GM19452 (cell line): Measurements from ENCODE around the gene CPNE2.
"Not testable (repeated sequence)": the region's sequence is repeated elsewhere in the genome, so short reads cannot be mapped to it uniquely, and the experiment has no call there.

Source experiments
- ATAC-seq: cut with Tn5 transposase; IDR thresholded peaks from one replicate; pipeline ENCODE4 v1.9.1; 2021; ENCODE audit not compliant: unreplicated experiment

The CPNE2 gene

DNA sequence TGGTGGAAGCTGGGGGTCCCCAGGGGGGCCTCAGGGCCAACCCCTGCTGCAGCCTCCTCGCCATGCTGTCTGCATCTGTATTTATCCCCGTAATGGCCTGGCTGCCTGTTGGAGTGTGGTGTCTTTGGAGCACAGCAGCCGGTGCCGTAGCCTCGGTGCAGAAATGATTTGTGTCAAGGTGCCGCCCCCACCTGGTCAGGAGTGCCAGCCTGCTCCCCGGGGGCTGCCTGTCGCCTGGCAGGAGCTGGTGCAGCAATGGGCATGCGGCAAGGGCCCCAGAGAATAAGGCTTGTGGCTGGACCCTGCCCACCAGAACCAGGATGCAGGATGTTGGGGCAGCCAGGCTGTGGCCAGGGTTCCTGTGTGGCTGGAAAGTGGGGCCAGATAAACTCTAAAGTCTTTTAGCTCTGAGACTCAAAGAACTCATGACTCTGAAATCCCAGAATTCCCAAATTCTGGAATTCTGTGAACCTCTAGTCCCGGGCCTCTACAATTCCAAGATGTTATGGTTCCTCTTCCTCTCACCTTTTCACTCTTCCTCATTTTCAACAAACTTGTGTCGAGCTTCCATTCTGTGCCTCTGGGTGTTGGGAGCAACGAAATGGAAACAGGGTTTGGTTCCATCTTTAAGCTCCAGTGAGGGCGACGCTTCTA is 5.9 kb downstream of the CPNE2 start:
- no peak for ATAC-seq

DNA sequence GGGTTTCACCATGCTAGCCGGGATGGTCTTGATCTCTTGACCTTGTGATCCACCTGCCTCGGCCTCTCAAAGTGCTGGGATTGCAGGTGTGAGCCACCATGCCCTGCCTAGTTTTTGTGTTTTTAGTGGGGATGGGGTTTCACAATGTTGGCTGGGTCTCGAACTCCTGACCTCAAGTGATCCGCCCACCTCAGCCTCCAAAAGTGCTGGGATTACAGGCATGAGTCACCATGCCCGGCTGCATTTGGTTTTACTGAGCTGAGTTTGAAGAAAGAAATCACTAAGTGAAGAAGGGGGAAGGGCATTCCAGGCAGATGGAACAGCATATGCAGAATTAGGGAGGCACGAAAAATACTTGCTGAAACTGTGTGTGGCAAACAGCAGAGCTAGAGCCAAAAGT is 7.6 kb downstream of the CPNE2 start:
- ATAC-seq: not testable (repeated sequence)

DNA sequence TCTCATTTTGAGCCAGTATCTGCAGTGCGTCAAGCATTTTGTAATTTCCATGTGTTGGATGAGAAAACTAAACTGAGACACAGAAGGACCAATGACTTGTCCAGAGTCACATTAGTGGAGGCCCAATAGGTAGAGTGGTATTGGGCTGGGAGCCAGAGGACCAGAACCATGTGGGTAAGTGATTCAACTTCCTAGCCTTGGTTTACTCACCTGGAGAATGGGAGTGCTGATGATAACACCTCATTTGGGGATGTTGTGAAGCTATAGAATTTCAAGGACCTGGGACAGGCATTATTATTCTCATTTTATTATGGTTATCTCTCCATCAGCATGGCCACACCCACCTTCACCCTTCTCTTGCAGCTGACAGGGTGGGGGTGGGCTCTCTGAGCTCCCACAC is 8.1 kb downstream of the CPNE2 start:
- no peak for ATAC-seq

DNA sequence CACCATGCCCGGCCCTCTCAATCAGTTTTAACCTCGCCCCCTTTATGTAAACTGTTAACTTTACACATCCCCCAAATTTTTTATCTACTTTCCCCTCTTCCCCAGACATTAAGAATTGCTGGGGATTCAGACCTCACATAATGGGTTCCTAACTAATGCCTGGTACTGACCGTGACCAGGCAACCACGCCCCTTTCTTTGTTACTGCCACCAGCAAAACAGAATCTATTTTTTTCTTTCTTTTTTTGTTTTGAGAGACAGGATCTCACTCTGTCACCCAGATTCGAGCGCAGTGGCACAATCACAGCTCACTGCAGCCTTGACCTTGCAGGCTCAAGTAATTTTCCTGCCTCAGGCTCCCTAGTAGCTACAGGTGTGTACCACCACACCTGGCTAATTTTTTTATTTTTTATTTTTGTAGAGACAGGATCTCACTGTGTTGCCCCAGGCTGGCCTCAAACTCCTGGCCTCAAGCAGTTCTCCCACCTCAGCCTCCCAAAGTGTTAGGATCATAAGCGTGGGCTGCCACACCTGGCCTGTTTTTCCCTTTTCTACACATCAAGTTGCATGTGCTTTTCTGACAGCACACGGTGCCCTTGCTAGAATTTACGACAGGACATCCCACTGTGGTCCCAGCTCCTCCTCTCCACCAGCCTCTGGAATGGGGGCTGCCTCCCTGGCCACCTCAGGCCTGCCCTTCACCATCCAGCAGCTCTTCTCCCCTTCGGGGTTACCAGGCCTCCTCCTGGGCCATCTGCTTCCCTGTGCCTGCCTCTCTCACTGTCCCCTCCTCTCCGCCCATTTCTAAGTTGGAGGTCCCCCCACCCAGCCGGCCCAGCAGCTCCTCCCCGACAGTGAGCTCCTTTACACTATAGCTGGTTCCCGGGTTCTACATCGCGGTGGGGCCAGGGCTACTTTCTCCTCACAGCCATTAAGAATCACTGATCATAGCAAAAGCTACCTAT is 10.8 kb downstream of the CPNE2 start:
- ATAC-seq: no peak

DNA sequence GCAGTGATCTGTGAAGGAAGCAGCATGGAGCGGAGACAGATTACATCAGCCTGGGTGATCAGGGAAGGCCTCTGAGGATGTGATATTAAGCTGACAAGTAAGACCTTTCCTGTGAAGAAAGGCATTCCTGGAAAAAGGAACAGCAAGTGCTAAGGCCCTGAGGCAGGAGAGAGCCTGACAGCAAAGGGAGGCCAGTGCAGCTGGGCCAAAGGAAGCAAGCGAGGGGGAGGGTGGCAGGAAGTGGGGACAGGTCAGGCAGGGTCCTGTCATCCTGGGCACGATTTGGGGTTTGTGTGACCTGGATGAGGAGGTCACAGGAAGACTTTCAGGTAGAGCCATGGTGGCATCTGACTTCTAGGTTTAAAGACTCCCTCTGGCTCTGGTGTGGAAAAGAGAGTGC is 12.3 kb downstream of the CPNE2 start:
- no peak for ATAC-seq

DNA sequence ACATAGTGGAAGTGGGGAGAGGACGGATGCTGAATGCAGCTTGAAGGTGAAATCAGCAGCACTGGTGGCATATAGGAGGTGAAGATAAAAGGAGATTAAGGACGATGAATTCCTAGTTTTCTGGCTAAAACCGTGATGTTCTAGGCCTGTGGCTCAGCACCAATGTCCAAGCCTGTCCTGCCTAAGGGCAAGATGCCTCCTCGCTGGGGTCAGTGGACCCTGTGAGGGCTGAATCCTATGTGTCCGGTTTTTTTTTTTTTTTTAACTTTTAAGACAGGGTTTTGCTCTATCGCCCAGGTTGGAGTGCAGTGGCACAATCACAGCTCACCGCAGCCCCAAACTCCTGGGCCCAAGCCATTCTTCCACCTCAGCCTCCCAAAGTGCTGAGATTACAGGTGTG is 12.8 kb downstream of the CPNE2 start:
- ATAC-seq: no peak

DNA sequence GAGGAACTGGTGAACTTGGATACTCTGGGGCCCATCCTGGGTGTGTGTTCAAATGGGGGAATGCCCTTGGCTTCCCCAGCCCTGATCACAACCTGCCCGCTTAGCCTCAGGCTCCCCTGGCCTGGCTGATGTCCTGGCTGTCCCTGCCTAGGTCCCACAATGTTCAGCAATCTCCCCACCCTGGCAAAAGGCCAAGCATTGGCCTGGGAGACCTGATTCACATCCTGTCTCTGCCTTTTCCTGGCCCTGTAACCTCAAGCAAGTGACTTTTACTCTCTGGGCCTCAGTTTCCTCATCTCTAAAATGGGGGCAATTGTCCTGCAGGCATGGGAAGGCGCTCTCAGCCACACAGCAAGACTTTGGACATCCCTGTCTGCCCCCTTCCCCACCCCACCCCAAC is 14.4 kb downstream of the CPNE2 start:
- ATAC-seq: no peak

DNA sequence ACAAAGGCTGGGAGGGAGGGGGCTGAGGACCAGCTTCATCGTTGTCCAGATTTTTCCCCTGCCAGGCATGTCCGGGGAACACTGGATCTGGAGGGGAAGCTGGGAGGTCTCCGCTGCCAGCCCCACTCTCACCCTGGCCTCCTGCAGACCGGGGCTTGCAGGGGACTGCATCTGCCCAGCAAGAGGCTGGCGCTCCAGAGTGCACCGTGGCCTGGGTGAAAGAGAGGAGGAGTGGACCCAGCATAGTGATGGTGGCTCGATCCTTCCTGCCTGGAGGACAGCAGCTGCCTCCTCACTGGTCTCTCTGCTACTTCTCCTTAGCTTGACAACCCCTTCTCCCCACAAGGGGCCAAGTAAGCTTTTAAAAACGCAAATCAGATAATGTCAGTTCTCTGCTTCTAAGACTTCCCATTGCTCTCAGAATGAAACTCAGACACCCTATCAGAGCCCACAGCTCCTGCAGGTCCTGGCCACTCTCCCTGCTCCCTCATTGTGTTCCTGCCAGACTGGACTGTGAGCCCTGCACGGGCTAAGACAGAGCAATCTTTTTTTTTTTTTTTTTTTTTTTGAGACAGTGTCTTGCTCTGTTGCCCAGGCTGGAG is 15.0 kb downstream of the CPNE2 start:
- ATAC-seq: no peak

DNA sequence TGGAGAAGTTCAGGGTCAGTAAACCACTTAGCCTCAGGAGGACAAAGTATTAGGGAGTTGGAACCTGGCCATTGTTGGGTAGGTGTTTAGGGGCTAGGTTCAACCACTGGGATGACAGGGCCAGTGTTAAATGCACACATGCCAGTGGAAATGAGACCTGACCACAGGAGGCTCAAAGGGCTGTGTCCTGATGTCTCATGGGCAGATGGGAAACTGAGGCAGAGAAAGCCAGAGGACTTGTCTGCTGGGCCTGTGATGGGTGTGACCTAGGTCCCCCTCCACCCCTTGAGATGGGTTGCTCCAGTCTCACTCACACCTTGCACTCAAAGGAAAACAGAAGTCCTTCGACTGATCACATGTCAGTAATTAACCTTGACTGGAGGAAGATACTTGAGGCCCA is 16.0 kb downstream of the CPNE2 start:
- ATAC-seq: no peak

DNA sequence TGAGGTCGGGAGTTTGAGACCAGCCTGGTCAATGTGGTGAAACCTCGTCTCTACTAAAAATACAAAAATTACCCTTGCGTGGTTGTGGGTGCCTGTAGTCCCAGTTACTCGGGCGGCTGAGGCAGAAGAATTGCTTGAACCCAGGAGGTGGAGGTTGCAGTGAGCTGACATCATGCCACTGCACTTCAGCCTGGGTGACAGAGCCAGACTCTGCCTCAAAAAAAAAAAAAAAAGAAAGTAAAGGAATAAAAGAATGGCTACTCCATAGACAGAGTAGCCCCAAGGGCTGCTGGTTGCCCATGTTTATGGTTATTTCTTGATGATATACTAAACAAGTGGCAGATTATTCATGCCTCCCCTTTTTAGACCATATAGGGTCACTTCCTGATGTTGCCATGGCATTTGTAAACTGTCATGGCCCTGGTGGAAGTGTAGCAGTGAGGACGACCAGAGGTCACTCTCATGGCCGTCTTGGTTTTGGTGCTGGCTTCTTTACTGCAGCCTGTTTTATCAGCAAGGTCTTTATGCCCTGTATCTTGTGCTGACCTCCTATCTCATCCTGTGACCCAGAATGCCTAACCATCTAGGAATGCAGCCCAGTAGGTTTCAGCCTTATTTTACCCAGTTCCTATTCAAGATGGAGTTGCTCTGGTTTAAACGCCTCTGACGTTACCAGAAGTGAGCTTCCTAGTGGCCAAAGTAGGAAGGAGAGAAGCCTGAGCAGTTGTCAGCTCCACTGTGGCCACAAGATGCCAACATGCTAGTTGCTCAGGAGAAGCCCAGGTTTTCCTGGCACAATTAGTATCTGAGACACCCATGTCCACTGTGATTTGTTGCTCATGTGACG is 17.1 kb downstream of the CPNE2 start:
- not testable (repeated sequence) for ATAC-seq

DNA sequence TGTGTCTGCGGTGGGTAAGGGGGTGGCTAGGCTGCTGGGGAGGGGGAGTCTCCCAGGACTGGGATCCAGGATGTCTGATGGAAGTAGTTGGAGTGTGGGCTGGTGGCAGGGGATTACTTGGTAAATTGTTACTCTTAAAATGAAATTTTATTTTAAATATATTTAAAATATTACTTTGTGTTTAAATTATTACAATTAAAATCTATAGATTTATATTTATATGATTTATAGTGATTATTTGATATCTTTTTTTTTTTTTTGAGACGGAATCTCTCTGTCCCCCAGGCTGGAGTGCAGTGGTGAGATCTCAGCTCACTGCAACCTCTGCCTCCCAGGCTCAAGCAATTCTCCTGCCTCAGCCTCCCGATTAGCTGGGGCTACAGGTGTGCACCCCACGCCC is 18.6 kb downstream of the CPNE2 start:
- no peak for ATAC-seq

DNA sequence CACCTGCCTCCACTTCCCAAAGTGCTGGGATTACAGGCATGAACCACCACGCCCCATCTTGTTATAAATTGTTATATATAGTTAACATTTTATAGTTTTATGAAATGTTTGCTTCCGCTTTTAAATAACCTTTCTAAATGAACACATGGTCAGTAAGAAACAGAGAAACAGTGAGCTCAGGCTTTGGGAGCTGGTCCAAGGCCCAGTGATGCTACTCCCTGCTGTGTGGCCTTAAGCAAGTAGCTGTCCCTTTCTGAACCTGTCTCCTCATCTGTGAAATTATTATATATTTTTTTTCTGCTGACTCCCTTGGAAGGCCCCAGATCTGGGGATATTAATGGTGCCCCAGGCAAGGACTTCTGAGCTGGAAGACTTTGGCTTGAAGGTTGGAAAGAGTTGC is 19.0 kb downstream of the CPNE2 start:
- no peak for ATAC-seq

DNA sequence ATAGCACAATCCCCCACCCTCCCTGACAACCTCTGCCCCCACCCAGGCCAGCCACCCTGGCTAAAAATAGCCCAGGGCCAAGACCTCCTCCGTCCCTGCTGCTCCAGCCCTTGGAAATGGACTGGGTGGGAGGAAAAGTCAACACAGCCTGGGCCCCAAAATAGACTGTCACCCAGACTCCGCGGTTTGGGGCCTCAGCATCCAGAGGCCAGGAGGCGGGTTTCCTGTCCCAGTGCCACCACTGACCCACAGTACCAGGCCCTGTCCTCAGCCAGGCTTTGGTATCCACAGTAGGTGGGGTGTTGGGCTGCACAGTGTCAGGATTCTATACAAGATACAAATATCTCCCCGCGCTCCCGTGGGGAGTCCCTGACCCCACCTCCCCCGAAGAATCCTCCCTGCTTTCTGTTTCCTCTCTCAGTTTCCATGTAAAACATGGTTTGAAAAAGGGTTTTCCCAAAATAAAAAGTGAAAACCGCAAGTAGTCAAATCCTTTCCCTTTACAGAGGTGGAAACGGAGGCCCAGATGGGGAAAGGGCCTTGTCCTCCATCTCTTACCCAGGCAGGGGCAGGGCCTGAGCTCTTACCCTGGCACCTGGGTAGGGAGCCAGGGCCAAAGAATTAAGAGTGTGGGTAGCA is 20.1 kb downstream of the CPNE2 start:
- no peak for ATAC-seq

DNA sequence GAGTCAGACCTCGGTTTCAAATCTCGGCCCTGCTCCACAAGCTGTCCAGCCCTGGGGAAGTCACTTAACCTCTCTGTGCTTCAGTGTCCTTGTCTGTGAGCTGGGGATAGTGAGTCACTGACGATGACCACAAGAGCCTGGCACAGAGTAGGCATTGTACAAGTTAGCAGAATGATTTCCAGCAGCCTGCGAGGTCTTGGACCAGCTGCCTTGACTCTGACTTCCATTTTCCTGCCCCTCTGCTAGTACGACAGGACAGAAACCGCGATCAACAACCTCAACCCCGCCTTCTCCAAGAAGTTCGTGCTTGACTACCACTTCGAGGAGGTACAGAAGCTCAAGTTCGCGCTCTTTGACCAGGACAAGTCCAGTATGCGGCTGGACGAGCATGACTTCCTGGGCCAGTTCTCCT is 20.7 kb downstream of the CPNE2 start:
- ATAC-seq: no peak

DNA sequence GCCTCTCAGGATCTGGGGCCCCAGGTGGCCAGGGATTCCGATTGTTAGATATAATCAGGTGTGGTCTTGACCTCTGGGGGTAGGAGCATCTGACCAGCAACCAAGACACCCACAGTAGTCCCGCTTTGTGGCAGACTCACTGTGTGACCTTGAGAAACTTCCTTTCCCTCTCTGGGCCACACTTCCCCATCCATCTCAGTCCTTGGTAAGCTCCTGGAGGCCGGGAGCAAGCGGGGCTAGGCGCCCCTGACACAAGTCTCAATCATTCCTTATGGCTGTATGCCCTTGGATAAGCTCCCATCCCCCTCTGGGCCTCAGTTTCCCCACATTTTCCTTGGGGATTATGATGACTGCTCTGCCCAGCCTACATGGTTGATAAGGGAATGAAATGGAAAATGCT is 21.3 kb downstream of the CPNE2 start:
- ATAC-seq: no peak

DNA sequence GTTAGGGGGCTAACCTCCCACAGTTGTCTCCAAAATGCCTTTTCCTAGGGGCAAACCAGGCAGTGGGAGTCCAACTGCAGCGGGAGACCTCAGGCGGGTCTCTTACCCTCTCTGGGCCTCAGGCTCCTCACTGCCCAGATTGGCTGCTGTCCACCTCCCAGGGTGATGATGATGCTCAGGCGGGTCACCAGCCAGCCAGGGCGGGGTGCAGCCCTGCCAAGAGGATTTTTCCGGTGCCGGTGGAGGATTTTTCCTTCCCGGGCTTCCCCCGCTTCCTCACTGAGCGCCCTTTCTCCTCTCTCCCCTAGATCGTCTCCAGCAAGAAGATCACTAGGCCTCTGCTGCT is 22.8 kb downstream of the CPNE2 start:
- no peak for ATAC-seq

DNA sequence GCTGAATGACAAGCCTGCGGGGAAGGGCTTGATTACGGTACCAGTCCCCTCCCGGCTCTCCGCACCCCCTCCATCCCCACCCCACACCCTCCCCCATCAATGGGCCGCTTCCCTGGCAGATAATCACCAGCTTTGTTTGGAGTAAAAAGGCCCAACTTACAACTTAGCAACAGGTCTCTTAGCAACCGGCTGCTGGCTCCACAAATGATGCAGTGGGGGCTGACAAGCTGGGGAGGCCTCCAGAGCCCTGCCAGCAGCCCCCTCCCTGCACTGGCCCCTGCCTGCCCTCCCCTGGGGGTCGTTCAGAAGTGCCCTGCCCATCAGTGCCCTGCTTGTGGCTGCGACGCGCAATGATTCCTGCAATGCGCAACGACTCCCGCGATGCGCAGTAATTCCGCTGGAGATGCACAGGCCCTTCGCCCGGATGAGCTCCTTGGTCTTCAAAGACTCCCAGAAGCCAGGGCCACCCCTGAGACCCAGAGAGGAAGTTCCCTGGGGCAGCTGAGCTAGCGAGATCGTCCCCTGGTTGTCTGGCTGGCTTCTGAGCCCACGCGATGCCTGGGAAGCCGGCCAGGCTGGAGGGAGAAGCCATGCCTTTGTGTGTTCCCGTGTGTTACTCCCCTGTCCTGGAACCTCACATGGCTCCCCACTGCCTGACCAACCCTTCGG is 23.3 kb downstream of the CPNE2 start:
- ATAC-seq: no peak

DNA sequence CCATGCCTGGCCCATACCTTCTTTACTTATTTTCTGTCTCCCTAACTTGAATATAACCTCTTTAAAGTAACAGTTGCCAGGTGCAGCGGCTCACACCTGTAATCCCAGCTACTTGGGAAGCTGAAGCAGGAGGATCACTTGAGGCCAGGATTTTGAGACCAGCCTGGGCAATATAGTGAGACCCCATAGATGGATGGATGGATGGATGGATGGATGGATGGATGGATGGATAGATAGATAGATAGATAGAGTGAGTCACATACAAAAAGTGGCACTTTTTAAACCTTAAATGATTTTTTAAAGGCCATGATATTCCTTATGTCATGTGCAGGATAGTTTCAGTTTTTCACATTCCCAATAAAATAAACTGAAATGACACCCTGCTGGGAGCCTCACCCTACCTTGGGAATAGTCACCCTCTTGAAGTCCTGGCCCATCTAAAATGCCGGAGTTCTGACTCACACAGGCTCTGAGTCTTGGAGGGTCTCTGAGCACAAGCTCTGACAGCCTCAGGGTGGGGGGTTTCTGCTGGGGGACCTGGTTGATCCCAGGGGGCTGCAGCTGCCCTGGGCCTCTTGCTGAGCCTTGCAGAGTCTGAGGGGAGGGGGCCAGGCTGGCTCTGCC is 26.2 kb downstream of the CPNE2 start:
- ATAC-seq: no peak

DNA sequence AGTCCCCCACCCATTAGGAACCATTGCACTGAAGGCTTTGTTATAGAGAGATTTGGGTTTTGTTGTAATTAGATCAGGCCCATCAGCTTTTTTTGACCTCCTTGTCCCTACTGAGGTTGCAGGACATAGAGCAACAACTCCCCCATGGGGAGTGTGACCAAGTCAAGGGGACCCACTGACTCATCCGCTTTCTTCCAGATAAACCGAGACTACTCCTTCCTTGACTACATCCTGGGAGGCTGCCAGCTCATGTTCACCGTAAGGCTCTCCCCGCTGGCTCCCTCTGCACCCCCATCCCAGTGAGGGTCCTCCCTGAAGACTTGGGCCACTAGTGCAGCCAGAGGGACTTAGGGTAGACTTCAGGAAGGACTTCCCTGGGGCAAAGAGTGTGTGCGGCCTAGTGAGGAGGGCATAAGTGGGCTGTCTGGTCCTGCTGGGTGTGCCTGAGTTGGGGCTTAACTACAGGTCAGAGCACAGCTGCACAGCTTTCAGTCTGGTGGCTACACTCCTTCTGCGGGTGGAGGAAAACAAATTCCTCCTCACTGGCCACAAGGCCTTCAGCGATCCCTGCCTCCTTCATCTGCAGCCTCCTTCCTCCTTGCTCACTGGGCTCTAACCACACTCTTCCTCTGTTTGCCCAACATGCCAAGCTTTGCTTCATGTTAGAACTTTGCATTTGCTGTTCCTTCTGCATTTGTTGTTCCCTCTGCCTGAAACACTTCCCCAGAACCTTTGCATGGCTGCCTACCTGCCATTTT is 31.0 kb downstream of the CPNE2 start:
- no peak for ATAC-seq
